GM12801 (cell line): ENCODE measurements around the gene JAZF1.

Experiments
- TF ChIP-seq, protein P1 (sequence below): IDR thresholded peaks from one replicate; pipeline ENCODE4 v1.5.1; 2011; ENCODE audit warnings: control low read depth; ENCODE audit not compliant: insufficient read length; ENCODE audit errors: extremely low read depth

JAZF1 gene

DNA sequence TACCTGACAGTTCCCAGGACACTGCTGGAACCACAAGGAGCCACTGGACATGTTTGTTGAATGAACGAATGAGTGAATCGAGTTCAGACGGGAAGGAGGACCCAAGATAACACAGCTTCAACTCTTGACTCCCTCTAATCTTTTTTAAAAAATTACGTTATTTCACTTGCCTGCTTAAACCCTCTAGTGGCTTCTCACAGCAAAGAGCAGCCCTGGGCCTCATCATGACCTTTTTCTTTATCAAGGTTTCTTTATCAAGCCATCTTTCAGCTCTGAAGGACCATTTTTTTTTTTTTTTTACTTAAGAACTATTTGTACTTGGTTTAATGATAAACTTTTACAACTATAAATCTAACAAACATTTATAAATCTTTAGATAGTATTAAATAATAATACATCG is 330.1 kb downstream of the JAZF1 start:
- TF ChIP-seq, protein P1, sequence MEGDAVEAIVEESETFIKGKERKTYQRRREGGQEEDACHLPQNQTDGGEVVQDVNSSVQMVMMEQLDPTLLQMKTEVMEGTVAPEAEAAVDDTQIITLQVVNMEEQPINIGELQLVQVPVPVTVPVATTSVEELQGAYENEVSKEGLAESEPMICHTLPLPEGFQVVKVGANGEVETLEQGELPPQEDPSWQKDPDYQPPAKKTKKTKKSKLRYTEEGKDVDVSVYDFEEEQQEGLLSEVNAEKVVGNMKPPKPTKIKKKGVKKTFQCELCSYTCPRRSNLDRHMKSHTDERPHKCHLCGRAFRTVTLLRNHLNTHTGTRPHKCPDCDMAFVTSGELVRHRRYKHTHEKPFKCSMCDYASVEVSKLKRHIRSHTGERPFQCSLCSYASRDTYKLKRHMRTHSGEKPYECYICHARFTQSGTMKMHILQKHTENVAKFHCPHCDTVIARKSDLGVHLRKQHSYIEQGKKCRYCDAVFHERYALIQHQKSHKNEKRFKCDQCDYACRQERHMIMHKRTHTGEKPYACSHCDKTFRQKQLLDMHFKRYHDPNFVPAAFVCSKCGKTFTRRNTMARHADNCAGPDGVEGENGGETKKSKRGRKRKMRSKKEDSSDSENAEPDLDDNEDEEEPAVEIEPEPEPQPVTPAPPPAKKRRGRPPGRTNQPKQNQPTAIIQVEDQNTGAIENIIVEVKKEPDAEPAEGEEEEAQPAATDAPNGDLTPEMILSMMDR: no peak

DNA sequence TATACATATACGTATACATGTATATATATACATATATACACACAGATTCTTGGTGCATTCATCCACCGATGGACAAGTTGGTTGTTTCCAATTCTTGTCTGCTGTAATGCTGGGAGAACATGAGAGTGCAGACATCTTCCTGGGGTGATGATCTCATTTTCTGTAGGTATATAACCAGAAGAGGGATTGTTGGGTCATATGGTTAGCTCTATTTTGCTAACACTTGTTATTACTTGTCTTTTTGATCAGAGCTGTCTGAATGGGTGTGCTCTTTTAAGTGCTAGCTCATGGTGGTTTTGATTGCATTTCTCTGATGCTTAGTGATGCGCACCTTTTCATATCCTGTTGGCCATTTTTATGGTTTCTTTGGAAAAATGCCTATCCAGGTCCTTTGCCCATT is 334.2 kb downstream of the JAZF1 start:
- TF ChIP-seq, protein P1: no peak

DNA sequence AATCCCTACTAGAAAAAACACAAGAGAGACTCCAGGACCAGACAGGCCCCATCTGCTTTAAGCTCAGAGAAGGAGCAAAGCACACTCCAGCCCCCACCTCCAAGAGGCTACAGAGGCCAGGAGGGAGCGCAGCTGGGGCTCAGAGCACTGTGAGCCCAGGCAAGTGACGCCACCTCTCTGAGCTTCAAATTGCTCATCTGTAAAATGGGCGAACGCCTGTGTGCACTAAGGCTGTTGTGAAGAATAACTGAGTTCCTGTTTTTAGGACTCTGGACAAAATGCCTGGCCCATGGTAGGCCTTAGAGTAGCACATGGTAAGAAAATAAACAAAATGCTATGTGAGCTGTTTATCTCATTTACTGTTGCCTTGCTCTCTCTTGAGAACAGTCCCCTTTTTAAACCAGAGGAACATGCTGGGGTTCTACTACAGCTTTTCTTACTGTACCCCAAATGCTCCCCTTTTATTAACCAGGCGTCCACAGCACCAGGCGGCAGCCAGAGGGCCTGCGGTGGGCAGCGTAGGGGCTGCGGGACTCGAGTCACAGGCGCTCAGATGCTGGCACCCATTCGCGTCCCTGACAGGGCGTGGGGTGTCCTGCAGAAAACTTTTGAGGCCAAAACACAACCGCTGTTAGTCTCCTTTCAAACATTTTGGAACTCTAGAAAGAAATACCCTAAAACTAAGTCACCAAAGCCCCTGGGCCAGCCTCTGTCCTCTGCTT is 336.9 kb downstream of the JAZF1 start:
- TF ChIP-seq, protein P1: no peak

DNA sequence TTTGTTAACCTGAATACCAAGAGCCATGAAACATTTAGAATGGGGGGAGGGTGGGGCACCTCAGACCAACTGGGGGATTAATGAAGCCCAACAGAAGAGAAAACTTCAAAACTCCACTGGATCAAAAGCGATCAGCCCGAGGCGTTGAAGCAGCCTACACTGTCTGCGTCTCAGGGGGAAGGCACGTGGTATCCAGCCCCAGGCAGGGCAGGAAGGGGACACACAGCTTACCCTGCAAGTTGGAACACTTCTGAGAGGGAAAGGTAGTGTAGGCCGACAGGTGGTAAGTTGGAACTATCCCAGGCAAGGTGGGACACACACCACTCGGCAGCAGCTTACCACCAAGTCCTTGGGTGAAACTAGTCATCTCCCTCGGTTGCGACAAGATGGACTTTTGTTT is 337.7 kb downstream of the JAZF1 start:
- TF ChIP-seq, protein P1: no peak

DNA sequence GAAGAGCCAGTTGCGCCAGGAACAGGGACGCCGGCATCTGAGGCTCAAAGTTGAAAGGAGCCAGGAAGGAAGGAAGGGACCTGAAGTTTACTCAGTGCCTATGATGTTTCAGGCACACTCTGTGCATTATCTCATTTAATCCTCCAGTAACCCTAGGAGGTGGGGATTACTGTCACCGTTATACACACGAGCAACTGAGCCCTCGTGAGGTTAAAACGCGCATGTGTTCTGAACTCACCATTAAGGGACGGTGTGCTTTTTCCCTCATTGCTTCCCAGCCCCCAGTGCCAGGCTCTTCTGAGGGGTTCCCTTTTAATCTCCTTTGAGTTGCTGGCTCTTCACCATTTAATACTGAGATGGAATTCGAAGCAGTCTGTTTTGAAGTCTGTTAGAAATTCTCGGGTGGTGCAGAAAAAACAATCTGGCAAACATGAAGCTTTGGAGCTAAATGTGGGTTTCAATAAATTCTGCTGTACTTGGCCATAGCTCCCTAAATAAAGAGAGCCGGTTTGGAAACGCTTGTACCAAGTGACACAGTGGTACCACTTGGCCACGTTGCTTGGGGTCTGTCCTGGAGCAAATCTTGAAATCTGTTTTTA is 338.4 kb downstream of the JAZF1 start:
- TF ChIP-seq, protein P1: no peak

DNA sequence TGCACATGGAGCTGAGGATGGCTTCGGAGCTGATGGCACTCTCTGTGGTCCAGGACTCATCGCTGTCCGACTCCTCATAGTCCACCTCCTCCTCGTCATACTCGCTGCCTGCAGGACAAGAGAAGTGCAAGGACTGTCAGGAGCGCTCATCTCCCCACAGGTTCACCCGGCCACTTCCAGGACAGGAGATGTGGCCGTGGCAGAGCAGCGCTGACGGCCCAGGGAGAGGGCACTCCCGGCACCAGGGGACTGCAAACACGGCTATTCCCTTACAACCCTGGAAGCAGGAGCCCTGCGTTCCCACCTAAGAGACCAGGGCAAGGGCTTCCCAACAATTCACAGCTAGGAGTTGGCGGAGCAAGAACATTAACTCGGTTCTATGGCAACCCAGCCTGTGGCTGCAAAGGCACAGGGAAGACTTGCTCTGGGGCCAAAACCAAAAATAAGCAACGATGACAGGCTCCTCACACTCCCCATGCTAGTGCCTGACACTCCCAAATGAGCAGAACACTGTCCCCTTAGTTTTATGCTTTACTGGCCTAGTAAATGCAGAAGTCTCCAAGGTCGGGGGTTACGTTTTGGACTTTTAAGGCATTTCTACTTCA is 339.7 kb downstream of the JAZF1 start:
- TF ChIP-seq, protein P1: no peak

DNA sequence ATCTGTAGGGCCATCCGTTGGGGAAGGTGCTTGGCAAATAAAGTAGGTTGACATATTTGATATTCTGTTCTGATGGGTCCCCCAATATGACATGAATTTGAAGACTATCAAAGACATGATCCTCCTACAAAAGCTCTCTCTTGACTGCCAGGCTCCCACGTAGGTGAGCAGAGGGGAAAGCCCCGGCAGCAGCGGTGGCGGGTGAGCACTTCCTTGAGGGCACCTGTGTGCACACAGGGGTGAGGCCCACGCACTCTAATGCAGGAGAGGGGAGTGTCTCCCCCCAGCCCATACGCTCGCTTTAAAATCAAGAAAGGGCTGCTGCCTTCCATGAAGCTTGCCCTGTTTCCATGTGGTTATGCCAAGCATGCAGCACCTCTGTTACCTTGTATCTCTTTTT is 340.3 kb downstream of the JAZF1 start:
- TF ChIP-seq, protein P1: no peak
